HEK293 (cell line): ENCODE data around the gene DNAJC4.

Source experiments
- CTCF ChIA-PET: fragments of 350-600 bp; formaldehyde crosslinking; extraction: SDS; loops from one replicate; lab custom pipeline; 2021; ENCODE audit warnings: antibody characterized with exemption; lab: Yijun Ruan, JAX
- POLR2A ChIA-PET: fragments of 300-600 bp; formaldehyde crosslinking; extraction: SDS; loops from one replicate; lab custom pipeline; 2020; ENCODE audit warnings: antibody characterized with exemption, inconsistent platforms; lab: Yijun Ruan, JAX
- H3K27ac ChIP-seq: fragments of 200-500 bp; sonication (Bioruptor generic); 2 replicates; pipeline ENCODE4 v1.5.1; 2014; ENCODE audit warnings: low read depth, low read length, control low read depth, inconsistent platforms; ENCODE audit errors: extremely low read depth
- H3K36me3 ChIP-seq, 2 experiments: fragments of 200-500 bp in 1 of 2; sonication (Bioruptor generic) in 1 of 2; 1 replicate in 1 of 2; 2 replicates in 1 of 2; pipeline ENCODE4 v1.5.1; 2014 to 2017; ENCODE audit warnings: inconsistent platforms in 2 of 2, low read length in 2 of 2; ENCODE audit not compliant: control insufficient read depth in 2 of 2, insufficient read depth in 1 of 2
- H3K4me1 ChIP-seq: fragments of 200-500 bp; sonication (Bioruptor generic); 2 replicates; pipeline ENCODE4 v1.5.1; 2014; ENCODE audit warnings: mild to moderate bottlenecking, low read length, inconsistent platforms; ENCODE audit not compliant: control insufficient read depth, insufficient read depth
- H3K4me3 ChIP-seq: 2 replicates; pipeline ENCODE4 v1.5.1; 2011; ENCODE audit warnings: low read depth, mild to moderate bottlenecking, control low read depth, low read length, moderate library complexity
- H3K9me3 ChIP-seq: fragments of 200-500 bp; sonication (Bioruptor generic); 2 replicates; pipeline ENCODE4 v1.5.1; 2014; ENCODE audit warnings: low read depth, low read length, inconsistent platforms; ENCODE audit not compliant: control insufficient read depth, insufficient read depth
- BCL11B ChIP-seq: fragments of 450-650 bp; formaldehyde crosslinking; IDR thresholded peaks from 2 replicates; pipeline ENCODE4 v1.5.1; 2016; ENCODE audit warnings: low read depth, missing biosample characterization, missing genetic modification characterization
- FEZF1 ChIP-seq: fragments of 450-650 bp; formaldehyde crosslinking; IDR thresholded peaks from 2 replicates; pipeline ENCODE4 v1.5.1; 2016; ENCODE audit warnings: missing biosample characterization, missing genetic modification characterization
- HOXD13 ChIP-seq: sonication (generic); formaldehyde crosslinking; IDR thresholded peaks from 2 replicates; pipeline ENCODE4 v1.8.0; 2022; ENCODE audit warnings: missing genetic modification reagents, borderline replicate concordance
- KLF1 ChIP-seq: fragments of 450-650 bp; formaldehyde crosslinking; IDR thresholded peaks from 2 replicates; pipeline ENCODE4 v1.5.1; 2016; ENCODE audit warnings: missing biosample characterization, missing genetic modification characterization
- KLF7 ChIP-seq: fragments of 450-650 bp; formaldehyde crosslinking; IDR thresholded peaks from 2 replicates; pipeline ENCODE4 v1.5.1; 2016; ENCODE audit warnings: missing biosample characterization, missing genetic modification characterization, borderline replicate concordance
- MZF1 ChIP-seq: fragments of 450-650 bp; formaldehyde crosslinking; IDR thresholded peaks from 2 replicates; pipeline ENCODE4 v1.5.1; 2017; ENCODE audit warnings: missing biosample characterization, missing genetic modification characterization, borderline replicate concordance
- PRDM4 ChIP-seq: fragments of 450-650 bp; formaldehyde crosslinking; IDR thresholded peaks from 2 replicates; pipeline ENCODE4 v1.5.1; 2017; ENCODE audit warnings: missing biosample characterization, missing genetic modification characterization
- REPIN1 ChIP-seq: fragments of 450-650 bp; formaldehyde crosslinking; IDR thresholded peaks from 2 replicates; pipeline ENCODE4 v1.5.1; 2017; ENCODE audit warnings: missing biosample characterization, missing genetic modification characterization, low read depth
- SETDB1 ChIP-seq: IDR thresholded peaks from one replicate; pipeline ENCODE4 v1.6.1; 2017; ENCODE audit warnings: mild to moderate bottlenecking, low read length, moderate library complexity, mixed read lengths; ENCODE audit not compliant: insufficient read length
- ZNF221 ChIP-seq: fragments of 450-650 bp; formaldehyde crosslinking; IDR thresholded peaks from 2 replicates; pipeline ENCODE4 v1.5.1; 2017; ENCODE audit warnings: missing biosample characterization, missing genetic modification characterization, borderline replicate concordance
- ZNF24 ChIP-seq: fragments of 450-650 bp; formaldehyde crosslinking; IDR thresholded peaks from 2 replicates; pipeline ENCODE4 v1.5.1; 2016; ENCODE audit warnings: missing biosample characterization, missing genetic modification characterization
- ZNF366 ChIP-seq: fragments of 450-650 bp; formaldehyde crosslinking; conservative IDR thresholded peaks from 2 replicates; pipeline ENCODE4 v1.5.1; 2016; ENCODE audit warnings: missing biosample characterization, missing genetic modification characterization
- ZNF529 ChIP-seq: fragments of 450-650 bp; formaldehyde crosslinking; IDR thresholded peaks from 2 replicates; pipeline ENCODE4 v1.5.1; 2017; ENCODE audit warnings: missing genetic modification characterization, missing biosample characterization; ENCODE audit not compliant: insufficient replicate concordance
- ZNF596 ChIP-seq: fragments of 450-650 bp; IDR thresholded peaks from 2 replicates; pipeline ENCODE4 v1.5.0; 2018; ENCODE audit warnings: missing biosample characterization, mild to moderate bottlenecking, missing genetic modification characterization, moderate library complexity
- ZNF600 ChIP-seq: fragments of 450-650 bp; formaldehyde crosslinking; IDR thresholded peaks from 2 replicates; pipeline ENCODE4 v1.5.1; 2016; ENCODE audit warnings: missing biosample characterization, missing genetic modification characterization
- ZSCAN18 ChIP-seq: fragments of 450-650 bp; formaldehyde crosslinking; IDR thresholded peaks from 2 replicates; pipeline ENCODE4 v1.5.1; 2016; ENCODE audit warnings: missing biosample characterization, missing genetic modification characterization
- TF ChIP-seq, protein P1 (sequence below): fragments of 450-650 bp; formaldehyde crosslinking; IDR thresholded peaks from 2 replicates; pipeline ENCODE4 v1.5.1; 2016; ENCODE audit warnings: missing biosample characterization, missing genetic modification characterization

DNAJC4 gene

DNA sequence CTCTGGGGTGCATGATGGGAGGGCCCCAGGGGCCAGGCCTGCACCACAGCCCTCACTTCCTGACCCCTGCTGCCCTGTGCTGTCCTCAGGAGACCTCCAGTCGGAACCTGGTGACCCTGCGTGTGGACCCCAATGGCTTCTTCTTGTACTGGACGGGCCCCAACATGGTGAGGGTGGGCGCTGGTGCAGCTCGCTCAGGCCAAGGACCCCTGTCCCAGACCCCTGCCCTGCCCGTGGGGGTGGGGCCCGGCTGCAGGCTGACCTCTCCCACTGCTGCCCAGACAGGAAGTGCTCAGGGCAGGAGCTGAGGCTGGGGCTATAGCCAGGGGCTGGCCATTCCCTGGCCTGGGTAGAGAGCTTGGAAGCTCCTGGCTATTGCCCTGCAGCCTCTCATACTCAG, 24.0 kb downstream of the DNAJC4 start:
- H3K4me1 ChIP-seq, result peaks cover 10% of the 10 kb centered on the region
- no peak overlapping the region for H3K27ac ChIP-seq
- TF ChIP-seq HOXD13 (CRISPR knock-in tag) (no peak), REPIN1 (tag by site-specific recombination) (no peak), ZNF24 (no peak), MZF1 (tag by site-specific recombination) (no peak), ZNF366 (no peak)
- no peaks in the 10 kb centered on the region for H3K9me3 ChIP-seq
- peaks cover 0 to 41% of the 10 kb centered on the region in 2 experiments; a peak in 2 of 3 replicates for H3K36me3 ChIP-seq
- no peak overlapping the region for H3K4me3 ChIP-seq
- POLR2A ChIA-PET, result interaction anchor here (1.0 to 1.6 kb wide), 4 partner anchors 13 to 69 kb away, joined by 3 to 4 read pairs (median 3); partner anchors contain the start of genes FKBP2 and STIP1
- CTCF ChIA-PET, result interaction anchor here (1.9 kb wide), 1 partner anchor 8 kb away, joined by 5 read pairs; the partner anchor contains the start of gene PPP1R14B

- Histone ChIP-seq H3K4me3 (no peak overlapping the region), H3K9me3 (no peaks in the 10 kb centered on the region), H3K4me1 (peaks cover 10% of the 10 kb centered on the region), H3K36me3 (peaks cover 0 to 52% of the 10 kb centered on the region in 2 experiments; a peak in 2 of 3 replicates), H3K27ac (no peak overlapping the region)
- CTCF ChIA-PET, result interaction anchor here (0.6 to 1.9 kb wide), 9 partner anchors 9 to 1967 kb away, joined by 3 to 5 read pairs (median 3); partner anchors contain the start of gene PPP1R14B
- POLR2A ChIA-PET, result interaction anchor here (0.9 to 1.6 kb wide), 6 partner anchors 11 to 16 kb away, joined by 3 to 6 read pairs (median 3); no protein-coding TSS in a partner anchor
- TF ChIP-seq REPIN1 (tag by site-specific recombination) (no peak), ZNF529 (tag by site-specific recombination) (no peak), PRDM4 (no peak), ZNF600 (no peak), KLF7 (tag by site-specific recombination) (no peak), KLF1 (tag by site-specific recombination) (peak; percentile 96), FEZF1 (tag by site-specific recombination) (no peak), ZNF596 (no peak), ZNF221 (tag by site-specific recombination) (no peak), SETDB1 (no peak), ZSCAN18 (no peak), BCL11B (tag by site-specific recombination) (peak; percentile 74; the same call in 1 of the 2 replicates)
- TF ChIP-seq, protein P1, sequence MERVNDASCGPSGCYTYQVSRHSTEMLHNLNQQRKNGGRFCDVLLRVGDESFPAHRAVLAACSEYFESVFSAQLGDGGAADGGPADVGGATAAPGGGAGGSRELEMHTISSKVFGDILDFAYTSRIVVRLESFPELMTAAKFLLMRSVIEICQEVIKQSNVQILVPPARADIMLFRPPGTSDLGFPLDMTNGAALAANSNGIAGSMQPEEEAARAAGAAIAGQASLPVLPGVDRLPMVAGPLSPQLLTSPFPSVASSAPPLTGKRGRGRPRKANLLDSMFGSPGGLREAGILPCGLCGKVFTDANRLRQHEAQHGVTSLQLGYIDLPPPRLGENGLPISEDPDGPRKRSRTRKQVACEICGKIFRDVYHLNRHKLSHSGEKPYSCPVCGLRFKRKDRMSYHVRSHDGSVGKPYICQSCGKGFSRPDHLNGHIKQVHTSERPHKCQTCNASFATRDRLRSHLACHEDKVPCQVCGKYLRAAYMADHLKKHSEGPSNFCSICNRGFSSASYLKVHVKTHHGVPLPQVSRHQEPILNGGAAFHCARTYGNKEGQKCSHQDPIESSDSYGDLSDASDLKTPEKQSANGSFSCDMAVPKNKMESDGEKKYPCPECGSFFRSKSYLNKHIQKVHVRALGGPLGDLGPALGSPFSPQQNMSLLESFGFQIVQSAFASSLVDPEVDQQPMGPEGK (tag by site-specific recombination), result no peak
Measured at GRCh38 chr11:64255135-64256128, 25.1 kb downstream of the DNAJC4 start.
